A673 (cell line): Measurements from ENCODE around the gene TRPV2.

Experiments
- EZH2 ChIP-seq: fragments of 200-600 bp; sonication (generic); IDR thresholded peaks from 2 replicates; pipeline ENCODE4 v1.6.1; 2017; ENCODE audit warnings: borderline replicate concordance, low read depth, mild to moderate bottlenecking, mixed read lengths, antibody characterized with exemption, low read length; ENCODE audit not compliant: poor library complexity, severe bottlenecking
- TF ChIP-seq, protein P1 (sequence below): fragments of 300-800, 200-600 bp; sonication (generic); conservative IDR thresholded peaks from 2 replicates; pipeline ENCODE4 v1.5.1; 2017; ENCODE audit warnings: low read depth, mild to moderate bottlenecking, antibody characterized with exemption, low read length, moderate library complexity, mixed read lengths

- TF ChIP-seq, protein P1, sequence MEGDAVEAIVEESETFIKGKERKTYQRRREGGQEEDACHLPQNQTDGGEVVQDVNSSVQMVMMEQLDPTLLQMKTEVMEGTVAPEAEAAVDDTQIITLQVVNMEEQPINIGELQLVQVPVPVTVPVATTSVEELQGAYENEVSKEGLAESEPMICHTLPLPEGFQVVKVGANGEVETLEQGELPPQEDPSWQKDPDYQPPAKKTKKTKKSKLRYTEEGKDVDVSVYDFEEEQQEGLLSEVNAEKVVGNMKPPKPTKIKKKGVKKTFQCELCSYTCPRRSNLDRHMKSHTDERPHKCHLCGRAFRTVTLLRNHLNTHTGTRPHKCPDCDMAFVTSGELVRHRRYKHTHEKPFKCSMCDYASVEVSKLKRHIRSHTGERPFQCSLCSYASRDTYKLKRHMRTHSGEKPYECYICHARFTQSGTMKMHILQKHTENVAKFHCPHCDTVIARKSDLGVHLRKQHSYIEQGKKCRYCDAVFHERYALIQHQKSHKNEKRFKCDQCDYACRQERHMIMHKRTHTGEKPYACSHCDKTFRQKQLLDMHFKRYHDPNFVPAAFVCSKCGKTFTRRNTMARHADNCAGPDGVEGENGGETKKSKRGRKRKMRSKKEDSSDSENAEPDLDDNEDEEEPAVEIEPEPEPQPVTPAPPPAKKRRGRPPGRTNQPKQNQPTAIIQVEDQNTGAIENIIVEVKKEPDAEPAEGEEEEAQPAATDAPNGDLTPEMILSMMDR, result no peak
- no peak for TF ChIP-seq EZH2
Observed at GRCh38 chr17:16473044-16474011, 58.0 kb downstream of the TRPV2 start.
